Endothelial cell of umbilical vein (primary cell): ENCODE measurements around the gene NKX2-3. TPM values are rescaled to one million over a fixed set of nuclear protein-coding genes. Genes with fewer than 3 reads are reported as not detected.

ENCODE experiments used
- BruUV-seq: library from RNA; stranded (reverse); fragments of 400-500 nt; replicated peaks from 2 replicates; lab custom pipeline; 2021; lab: Mats Ljungman, UMichigan
- CTCF ChIA-PET: fragments of 300-600, 350-600 bp; sonication (Branson Sonifier 250); formaldehyde crosslinking; loops from one replicate; lab custom pipeline; 2021; ENCODE audit warnings: antibody characterized with exemption, inconsistent platforms; lab: Charles Lee
- POLR2A ChIA-PET: fragments of 300-600, 350-600 bp; sonication (Branson Sonifier 250); formaldehyde crosslinking; loops from one replicate; lab custom pipeline; 2021; ENCODE audit warnings: antibody characterized with exemption, inconsistent platforms; lab: Charles Lee
- DNase-seq: peaks from one replicate; pipeline ENCODE4 v3.0.0-alpha.2; 2011; ENCODE audit warnings: low read depth, low spot score
- FAIRE-seq: peaks from 2 replicates; lab custom pipeline; 2011; peaks lifted over from hg19 to GRCh38; lab: Jason Lieb, UNC
- H2AFZ ChIP-seq: 2 replicates; pipeline ENCODE4 v1.6.0; 2012; ENCODE audit warnings: low read depth, low read length, control low read depth, inconsistent platforms
- H3K27ac ChIP-seq: 2 replicates; pipeline ENCODE4 v1.5.1; 2011; ENCODE audit warnings: low read depth, mild to moderate bottlenecking, control low read depth, low read length, moderate library complexity; ENCODE audit not compliant: insufficient read depth
- H3K27me3 ChIP-seq, 2 experiments: 2 replicates each; pipeline versions ENCODE4 v1.6.0 to v1.6.1; 2011; ENCODE audit warnings: low read length in 2 of 2, mixed read lengths in 1 of 2; ENCODE audit not compliant: control insufficient read depth in 2 of 2, insufficient read depth in 2 of 2
- H3K36me3 ChIP-seq, 2 experiments: 2 replicates in 1 of 2; 3 replicates in 1 of 2; pipeline ENCODE4 v1.5.1; 2011; ENCODE audit warnings: low read length in 2 of 2, mild to moderate bottlenecking in 1 of 2, moderate library complexity in 1 of 2; ENCODE audit not compliant: control insufficient read depth in 2 of 2, insufficient read depth in 2 of 2; ENCODE audit errors: extremely low read depth in 1 of 2
- H3K4me1 ChIP-seq: 3 replicates; pipeline ENCODE4 v1.5.1; 2011; ENCODE audit warnings: mild to moderate bottlenecking, low read length; ENCODE audit not compliant: control insufficient read depth, insufficient read depth; ENCODE audit errors: extremely low read depth
- H3K4me2 ChIP-seq: 2 replicates; pipeline ENCODE4 v1.6.1; 2011; ENCODE audit warnings: low read length, control low read depth, mixed read lengths; ENCODE audit not compliant: insufficient read depth
- H3K4me3 ChIP-seq, 3 experiments: fragments of 200-600 bp in 1 of 3; sonication (generic), shearing (Covaris generic) in 1 of 3; replicated peaks in 1 of 3; 2 replicates each; pipeline ENCODE4 v1.5.1; 2011 to 2016; ENCODE audit warnings: control low read depth in 3 of 3, low read length in 3 of 3, mild to moderate bottlenecking in 2 of 3, inconsistent platforms in 1 of 3, low read depth in 1 of 3, moderate library complexity in 1 of 3; ENCODE audit not compliant: insufficient read depth in 1 of 3
- H3K79me2 ChIP-seq: 2 replicates; pipeline ENCODE4 v1.6.0; 2012; ENCODE audit warnings: low read length, inconsistent platforms; ENCODE audit not compliant: control insufficient read depth, insufficient read depth
- H3K9ac ChIP-seq: replicated peaks from 2 replicates; pipeline ENCODE3; 2011; ENCODE audit warnings: low read length, control low read depth; ENCODE audit not compliant: insufficient read depth; ENCODE audit errors: extremely low read depth
- H3K9me1 ChIP-seq: replicated peaks from 3 replicates; pipeline ENCODE4 v1.6.0; 2011; ENCODE audit warnings: mild to moderate bottlenecking, low read length; ENCODE audit not compliant: control insufficient read depth, insufficient read depth; ENCODE audit errors: extremely low read depth
- H3K9me3 ChIP-seq: replicated peaks from 2 replicates; pipeline ENCODE4 v1.5.1; 2012; ENCODE audit warnings: low read length, inconsistent platforms; ENCODE audit not compliant: control insufficient read depth, insufficient read depth
- H4K20me1 ChIP-seq: replicated peaks from 2 replicates; pipeline ENCODE3; 2011; ENCODE audit warnings: mild to moderate bottlenecking, low read length; ENCODE audit not compliant: control insufficient read depth, insufficient read depth; ENCODE audit errors: extremely low read depth
- CTCF ChIP-seq, 2 donors: IDR thresholded peaks; 1 replicate in 1 of 2; 2 replicates in 1 of 2; pipeline ENCODE4 v1.5.1; 2011; ENCODE audit warnings: low read length in 2 of 2, mild to moderate bottlenecking in 2 of 2, moderate library complexity in 2 of 2, control low read depth in 1 of 2, inconsistent platforms in 1 of 2, low read depth in 1 of 2; ENCODE audit not compliant: insufficient read depth in 1 of 2; ENCODE audit errors: extremely low read depth in 1 of 2
- EZH2 ChIP-seq: IDR thresholded peaks from 2 replicates; pipeline ENCODE4 v1.6.1; 2012; ENCODE audit warnings: borderline replicate concordance, low read depth, mild to moderate bottlenecking, moderate library complexity, low read length, inconsistent platforms; ENCODE audit not compliant: severe bottlenecking
- FOS ChIP-seq: IDR thresholded peaks from 2 replicates; pipeline ENCODE4 v1.6.1; 2011; ENCODE audit warnings: mild to moderate bottlenecking, low read length, moderate library complexity, borderline replicate concordance; ENCODE audit not compliant: insufficient read depth
- GATA2 ChIP-seq: IDR thresholded peaks from 2 replicates; pipeline ENCODE4 v1.7.0; 2011; ENCODE audit warnings: low read depth, mild to moderate bottlenecking, moderate library complexity, mixed read lengths, low read length; ENCODE audit not compliant: insufficient read length, insufficient read depth
- JUN ChIP-seq: IDR thresholded peaks from 2 replicates; pipeline ENCODE4 v1.6.1; 2011; ENCODE audit warnings: borderline replicate concordance, low read depth; ENCODE audit not compliant: insufficient read length, insufficient read depth
- MAX ChIP-seq: IDR thresholded peaks from 2 replicates; pipeline ENCODE4 v1.6.1; 2011; ENCODE audit not compliant: insufficient read depth, insufficient read length
- MYC ChIP-seq: IDR thresholded peaks from one replicate; pipeline ENCODE4 v1.6.1; 2011; ENCODE audit warnings: mild to moderate bottlenecking, low read depth, low read length
- POLR2A ChIP-seq: IDR thresholded peaks from 2 replicates; pipeline ENCODE4 v1.6.1; 2012; ENCODE audit warnings: low read depth, mild to moderate bottlenecking, control low read depth, low read length
- POLR2AphosphoS5 ChIP-seq: IDR thresholded peaks from 2 replicates; pipeline ENCODE4 v1.6.1; 2012; ENCODE audit warnings: low read depth, mild to moderate bottlenecking, control low read depth, low read length, moderate library complexity; ENCODE audit not compliant: insufficient read depth
- dilution Hi-C: fragments of 300-500 bp; cut with MboI; formaldehyde crosslinking; loops from one replicate; pipeline ENCODE4 v1.15.0; 2019; ENCODE audit warnings: low sequenced_read_pairs; ENCODE audit not compliant: extremely low pct_ligation_motif_present
- intact Hi-C: fragments of 100-400 bp; cut with micrococcal nuclease; formaldehyde crosslinking; loops from one replicate; pipeline ENCODE4 v1.10.0; 2022
- polyA plus RNA-seq, 4 experiments: library from polyadenylated mRNA; depleted of rRNA in 3 of 4; stranded (reverse) in 3 of 4; unstranded in 1 of 4; fragments of >200 nt; gene quantifications; 2 replicates each; pipeline versions ENCODE4 v1.2.1 to v1.2.3, GENCODE V29; 2011 to 2012; ENCODE audit warnings: missing spikeins in 1 of 4
- total RNA-seq: library from RNA; stranded (reverse); gene quantifications from 2 replicates; pipeline ENCODE4 v1.2.3, GENCODE V29; 2021

The NKX2-3 gene
- total and polyA plus RNA-seq, 2 donors (not counting 3 experiments of a cell fraction or from before 2014, with no cell fraction given): not detected

- Histone ChIP-seq H3K4me2 (no peak overlapping the region), H3K9me1 (no peaks in the 10 kb centered on the region), H3K4me3 (no peak overlapping the region), H3K79me2 (no peaks in the 10 kb centered on the region), H3K27me3 (peaks cover 97 to 99% of the 10 kb centered on the region in 2 experiments), H3K9ac (no peak overlapping the region), H3K36me3 (no peaks in the 10 kb centered on the region), H2AFZ (no peak overlapping the region), H3K9me3 (no peaks in the 10 kb centered on the region), H3K27ac (no peak overlapping the region), H3K4me1 (no peaks in the 10 kb centered on the region), H4K20me1 (no peaks in the 10 kb centered on the region)
- no peak for TF ChIP-seq MYC
- no peak for TF ChIP-seq GATA2
- DNase-seq: no peak
- BruUV-seq: no TSS peak
- CTCF ChIA-PET: interaction anchor here (0.9 to 2.5 kb wide), 2 partner anchors 21 to 89 kb away, joined by 3 to 14 read pairs; no protein-coding TSS in a partner anchor
- POLR2A ChIA-PET: no interaction called here
- intact Hi-C loops (loop anchor here (5.0 kb wide), 1 partner anchor 93 kb away; the partner anchor contains the start of gene GOT1), dilution Hi-C loops (no loop called here)
- no peak for FAIRE-seq
Measured at GRCh38 chr10:99524736-99525380, 7.9 kb upstream of the NKX2-3 start.

GRCh38 chr10:99525897-99526296, 6.8 kb upstream of the NKX2-3 start:
- intact Hi-C loops (loop anchor here (5.0 kb wide), 1 partner anchor 94 kb away; the partner anchor contains the start of gene GOT1), dilution Hi-C loops (no loop called here)
- Histone ChIP-seq H3K4me3 (no peak overlapping the region), H3K9me1 (no peaks in the 10 kb centered on the region), H3K4me1 (no peaks in the 10 kb centered on the region), H3K27me3 (peaks cover 97 to 99% of the 10 kb centered on the region in 2 experiments), H3K4me2 (no peak overlapping the region), H2AFZ (no peak overlapping the region), H3K79me2 (no peaks in the 10 kb centered on the region), H3K9me3 (no peaks in the 10 kb centered on the region), H3K36me3 (no peaks in the 10 kb centered on the region), H4K20me1 (no peaks in the 10 kb centered on the region), H3K9ac (no peak overlapping the region), H3K27ac (no peak overlapping the region)
- FAIRE-seq (no peak), DNase-seq (no peak)
- ChIA-PET POLR2A (no interaction called here), CTCF (interaction anchor here (2.6 kb wide), 1 partner anchor 90 kb away, joined by 9 read pairs; no protein-coding TSS in a partner anchor)
- TF ChIP-seq FOS (no peak), JUN (no peak), MYC (no peak), CTCF (IDR thresholded peaks at IDR 0.05; ENCODE audit: extremely low read depth in 1 of 2, insufficient read depth in 1 of 2, low read depth in 1 of 2, low read length in 2 of 2) (no peak), EZH2 (no peak), POLR2A (no peak), MAX (no peak), GATA2 (no peak), POLR2AphosphoS5 (no peak)
- no TSS peak for BruUV-seq
